Right kidney (tissue), 1 donor: ENCODE measurements around the gene CDPF1.
"Not testable (repeated sequence)": the region's sequence is repeated elsewhere in the genome, so short reads cannot be mapped to it uniquely, and the experiment has no call there.

Source experiments
- DNase-seq: peaks from one replicate; pipeline ENCODE4 v3.0.0-alpha.2; 2016

The CDPF1 gene

DNA sequence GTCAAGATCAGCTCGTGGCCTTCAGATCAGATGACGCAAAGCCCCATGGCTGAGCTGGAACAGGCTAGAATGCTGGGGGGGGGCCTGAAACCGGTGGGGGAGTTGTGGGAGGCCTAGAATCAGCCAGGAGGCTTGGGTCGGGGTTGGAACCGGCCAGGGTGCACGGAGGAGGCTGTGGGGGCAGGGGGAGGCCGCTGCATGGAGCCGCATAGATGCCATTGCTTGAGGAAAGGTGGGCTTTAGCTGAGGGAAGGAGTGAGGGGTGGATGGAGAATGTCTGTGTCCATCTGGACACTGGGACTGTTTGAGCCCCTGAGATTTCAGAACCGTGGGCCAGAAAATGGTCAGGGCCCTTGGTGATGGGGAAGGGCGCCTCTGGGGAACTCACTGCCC lies 25.2 kb downstream of the CDPF1 start:
- no peak for DNase-seq

DNA sequence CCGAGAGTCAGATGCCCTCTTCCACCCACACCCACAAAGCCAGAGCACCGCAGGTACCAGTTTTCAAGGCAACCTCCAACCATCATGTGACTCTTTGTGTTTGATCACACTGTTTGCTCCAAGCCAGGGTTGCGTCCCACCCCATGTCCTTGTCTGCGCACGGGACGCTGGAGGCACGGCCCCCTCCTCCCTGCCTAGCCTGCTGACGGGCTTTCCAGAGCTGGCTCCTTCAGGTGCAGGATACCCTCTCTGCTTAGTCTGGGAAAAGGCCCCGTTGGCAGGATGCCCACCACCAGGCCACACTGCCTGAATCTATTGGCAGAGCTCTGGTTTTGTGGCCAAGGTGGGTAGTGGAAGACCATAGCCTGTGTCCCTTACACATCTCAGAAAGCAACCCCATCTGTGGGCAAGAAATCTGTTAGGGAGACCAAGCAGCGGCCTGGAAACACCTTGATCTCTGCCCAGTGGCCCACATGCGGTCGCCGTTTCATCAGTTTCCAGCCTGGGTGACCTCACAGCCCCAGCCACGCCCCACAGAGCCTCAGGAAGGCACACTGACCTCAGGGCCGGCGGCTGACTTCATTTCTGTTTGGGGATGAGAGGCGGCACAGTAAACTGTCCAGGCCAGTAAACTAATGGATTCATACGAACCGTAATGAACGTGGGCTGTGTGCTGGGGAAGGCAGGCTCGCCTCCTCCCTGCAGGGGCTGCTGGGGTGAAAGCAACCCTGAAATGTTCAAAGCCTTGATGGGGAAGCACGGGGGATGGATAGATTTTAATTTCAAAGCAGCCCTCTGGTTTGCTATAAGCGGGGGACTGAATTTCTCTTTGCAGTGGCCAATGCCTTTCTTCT lies 25.8 kb downstream of the CDPF1 start:
- DNase-seq = no peak

DNA sequence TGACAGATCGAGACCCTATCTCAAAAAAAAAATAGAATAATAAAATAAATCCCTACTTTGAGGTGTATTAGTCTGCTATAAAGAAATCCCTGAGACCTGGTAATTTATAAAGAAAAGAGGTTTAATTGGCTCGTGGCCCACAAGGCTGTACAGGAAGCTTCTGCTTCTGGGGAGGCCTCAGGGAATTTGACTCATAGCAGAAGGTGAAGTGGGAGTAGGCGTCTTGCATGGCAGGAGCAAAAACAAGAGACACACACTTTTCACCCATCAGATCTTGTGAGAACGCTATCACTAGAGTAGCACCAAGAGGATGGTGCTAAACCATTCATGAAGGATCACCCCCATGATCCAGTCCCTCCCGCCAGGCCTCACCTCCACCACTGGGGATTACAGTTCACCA lies 29.2 kb downstream of the CDPF1 start:
- no peak for DNase-seq

DNA sequence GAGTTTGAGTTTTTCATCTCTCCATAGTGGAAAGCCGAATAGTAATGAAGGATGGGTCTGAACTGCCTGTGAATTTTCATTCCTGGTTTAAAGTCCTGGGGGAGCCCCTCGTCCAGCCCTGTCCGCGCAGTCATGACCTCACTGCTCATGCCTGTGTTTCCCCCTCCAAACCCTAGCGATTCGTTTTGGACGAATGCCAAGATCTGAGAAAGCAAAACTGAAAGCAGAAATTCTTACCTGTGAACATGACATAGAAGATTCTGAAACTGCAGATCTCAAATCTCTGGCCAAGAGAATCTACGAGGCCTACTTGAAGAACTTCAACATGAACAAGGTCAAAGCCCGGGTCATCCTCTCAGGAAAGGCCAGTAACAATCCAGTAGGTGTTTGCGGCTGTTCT lies 30.5 kb downstream of the CDPF1 start:
- DNase-seq = no peak

DNA sequence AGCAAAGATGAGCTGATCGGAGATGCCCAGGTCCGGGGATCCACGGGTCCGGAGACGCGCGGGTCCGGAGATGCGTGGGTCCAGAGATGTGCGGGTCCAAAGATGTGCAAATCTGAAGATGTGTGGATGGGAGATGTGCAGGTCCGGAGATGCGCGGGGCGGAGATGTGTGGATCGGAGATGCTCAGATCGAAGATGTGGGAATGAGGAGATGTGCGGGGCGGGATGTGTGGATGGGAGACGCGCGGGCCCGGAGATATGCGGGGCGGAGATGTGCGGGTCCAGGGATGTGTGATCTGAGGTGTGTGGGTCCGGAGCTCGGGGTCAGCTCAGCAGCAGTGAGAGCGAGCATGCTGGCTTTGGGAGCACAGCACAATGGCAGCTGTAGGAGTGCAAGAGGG lies 35.5 kb downstream of the CDPF1 start:
- no peak for DNase-seq

DNA sequence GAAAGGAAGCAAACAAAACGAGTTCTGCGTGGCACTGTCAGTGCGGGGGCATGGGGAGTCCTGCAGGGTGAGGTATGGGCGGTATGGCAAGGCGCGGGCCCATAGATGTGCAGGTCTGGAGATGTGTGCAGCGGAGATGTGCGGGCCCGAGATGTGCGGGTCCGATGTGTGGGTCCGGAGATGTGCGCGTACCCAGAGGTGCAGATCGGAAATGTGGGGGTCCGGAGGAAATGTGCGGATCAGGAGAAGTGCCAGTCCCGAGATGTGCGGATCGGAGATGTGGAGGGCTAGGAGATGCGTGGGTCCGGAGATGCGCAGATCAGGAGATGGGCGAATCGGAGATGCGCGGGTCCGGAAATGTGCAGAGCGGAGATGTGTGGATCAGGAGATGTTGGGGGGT lies 35.9 kb downstream of the CDPF1 start:
- DNase-seq = no peak

DNA sequence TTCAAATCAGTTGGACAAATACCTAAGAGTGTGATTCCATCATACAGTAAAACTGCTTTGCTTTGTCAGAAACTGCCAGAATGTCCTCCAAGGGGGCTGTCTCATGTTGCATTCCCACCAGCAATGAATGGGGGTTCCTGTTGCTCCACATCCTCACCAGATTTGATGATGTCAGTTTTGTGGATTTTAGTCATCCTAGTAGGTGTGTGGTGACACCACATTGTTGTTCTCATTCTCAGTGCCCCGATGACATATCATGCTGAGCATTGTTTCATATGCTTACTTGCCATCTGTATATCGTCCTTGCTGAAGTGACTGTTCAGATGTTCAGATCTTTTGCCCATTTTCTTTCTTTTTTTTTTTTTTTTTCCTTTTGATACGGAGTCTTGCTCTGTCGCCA lies 37.0 kb downstream of the CDPF1 start:
- no peak for DNase-seq

DNA sequence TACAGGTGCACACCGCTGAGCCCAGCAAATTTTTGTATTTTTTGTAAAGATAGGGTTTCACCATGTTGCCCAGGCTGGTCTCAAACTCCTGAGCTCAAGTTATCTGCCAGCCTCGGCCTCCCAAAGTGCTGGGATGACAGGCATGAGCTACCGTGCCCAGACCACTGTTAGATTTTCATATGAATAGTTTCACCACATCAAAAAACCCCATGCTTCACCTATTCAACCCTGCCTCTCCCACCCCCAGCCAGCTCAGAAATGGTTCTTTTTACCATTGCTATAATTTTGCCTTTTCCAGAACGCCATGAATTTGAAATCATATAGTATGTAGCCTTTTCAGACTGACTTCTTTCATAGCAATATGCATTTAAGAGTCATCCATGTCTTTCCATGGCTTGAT lies 37.9 kb downstream of the CDPF1 start:
- no peak for DNase-seq

DNA sequence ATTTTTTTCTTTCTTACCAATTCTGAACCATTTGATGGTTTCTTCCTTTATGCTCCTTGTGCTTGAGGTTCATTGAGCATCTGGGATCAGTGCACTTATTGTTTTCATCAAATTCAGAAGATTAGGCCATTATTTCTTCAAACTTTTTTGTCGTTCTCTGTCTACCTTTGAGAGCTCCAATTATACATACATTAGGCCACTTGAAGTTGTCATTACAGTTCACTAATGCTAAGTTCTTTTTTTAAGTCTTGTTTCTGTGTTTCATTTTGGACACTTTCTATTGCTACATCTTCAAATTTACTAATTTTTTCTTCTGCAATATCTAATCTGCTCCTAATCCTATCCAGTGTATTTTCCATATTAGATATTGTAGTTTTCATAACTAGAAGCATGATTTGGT lies 40.8 kb downstream of the CDPF1 start:
- DNase-seq = no peak

DNA sequence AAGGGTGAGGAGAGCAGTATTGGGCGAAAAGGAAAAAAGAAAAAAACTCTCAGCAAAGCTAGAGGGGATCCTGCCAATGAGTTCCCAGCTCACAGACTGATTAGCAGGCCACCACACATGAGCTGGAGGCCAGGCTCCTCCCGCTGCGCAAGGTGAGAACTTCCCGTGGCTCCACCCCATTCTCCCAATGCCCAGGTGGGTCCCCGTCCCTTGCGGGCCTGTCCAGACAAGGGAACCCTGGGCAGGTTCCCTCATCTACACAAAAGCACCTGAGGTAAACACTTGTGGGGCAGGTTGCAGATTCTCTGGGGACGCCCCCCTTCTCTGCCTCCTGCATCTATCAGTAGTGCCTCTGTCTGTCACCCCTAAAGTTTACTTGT lies 46.5 kb downstream of the CDPF1 start:
- DNase-seq = no peak

DNA sequence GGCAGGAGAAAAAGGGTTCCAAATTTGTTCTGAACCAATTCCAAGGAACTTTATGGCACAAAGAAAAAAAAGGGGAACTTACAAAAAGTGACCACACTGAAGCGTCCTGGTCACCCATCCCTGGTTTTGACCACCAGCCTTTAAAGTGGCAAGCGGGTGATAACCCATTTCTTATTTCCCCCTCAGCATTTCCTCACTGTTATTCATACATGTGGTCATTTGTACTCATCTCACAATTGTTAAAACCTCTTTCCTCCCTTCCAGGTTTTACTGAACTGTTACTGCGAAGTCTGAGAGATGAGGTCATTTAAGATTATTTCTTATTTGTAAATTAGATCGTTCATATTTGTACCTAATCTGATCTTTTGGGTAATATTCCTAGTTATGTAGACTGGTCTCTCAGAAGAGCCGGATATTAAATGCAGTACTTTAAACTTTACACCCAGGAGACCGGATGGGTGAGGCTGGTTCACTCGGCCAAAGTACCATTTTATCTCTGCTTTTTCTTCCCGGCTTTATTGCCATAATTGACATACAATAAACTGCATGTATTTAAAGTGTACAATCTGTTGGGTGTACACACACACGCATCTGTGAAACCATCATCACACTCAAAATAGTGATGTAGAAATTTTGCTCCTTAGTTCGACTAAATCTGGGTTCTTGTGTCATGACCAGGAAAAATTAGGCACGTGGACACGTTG lies 47.0 kb downstream of the CDPF1 start:
- DNase-seq = no peak

DNA sequence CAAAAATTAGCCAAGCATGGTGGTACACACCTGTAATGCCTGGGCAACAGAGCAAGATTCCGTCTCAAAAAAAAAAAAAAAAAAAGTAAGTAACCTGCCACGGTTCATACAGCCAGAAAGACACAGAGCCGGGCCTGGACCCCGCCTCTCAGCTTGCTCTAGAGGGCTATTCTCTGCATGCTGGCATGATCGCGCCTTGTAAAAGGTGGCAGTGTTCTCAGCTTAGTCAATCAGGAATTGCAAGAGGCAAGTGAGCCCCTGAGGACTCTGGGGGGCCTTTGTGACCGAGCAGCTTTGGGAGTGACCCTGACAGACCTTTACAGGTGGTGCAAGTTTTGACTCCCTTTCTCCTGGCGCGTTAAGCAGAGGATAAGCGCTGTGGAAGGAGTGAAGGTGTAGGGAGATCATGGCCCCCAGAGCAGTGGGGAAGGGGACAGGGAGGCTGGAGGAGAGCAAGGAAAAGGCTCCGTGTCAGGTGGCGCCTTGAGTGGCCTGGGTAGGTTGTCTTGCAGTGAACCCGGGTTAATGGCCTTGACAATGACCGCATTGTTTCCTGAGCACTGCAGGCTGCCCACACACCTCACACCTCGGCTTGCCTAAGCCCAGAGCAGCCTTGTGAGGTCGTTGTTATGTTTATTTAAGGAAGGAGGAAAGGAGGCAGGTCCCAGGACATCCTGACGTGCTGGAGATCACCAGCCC lies 48.9 kb downstream of the CDPF1 start:
- DNase-seq = no peak

DNA sequence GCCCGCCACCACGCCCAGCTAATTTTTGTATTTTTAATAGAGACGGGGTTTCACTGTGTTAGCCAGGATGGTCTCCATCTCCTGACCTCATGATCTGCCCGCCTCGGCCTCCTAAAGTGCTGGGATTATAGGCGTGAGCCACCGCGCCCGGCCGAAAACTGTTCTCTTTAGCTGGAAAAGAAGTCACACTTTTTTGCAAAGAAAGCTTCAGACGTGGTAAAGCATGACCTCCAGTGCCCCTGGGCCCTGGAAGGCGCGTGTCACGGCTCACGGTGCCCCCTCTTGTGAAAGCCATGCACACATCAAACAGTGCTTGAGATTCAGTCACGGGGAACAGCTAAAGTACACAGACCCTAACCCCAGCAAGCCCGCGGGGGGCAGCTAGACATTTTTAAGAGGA lies 51.3 kb downstream of the CDPF1 start:
- DNase-seq = not testable (repeated sequence)

DNA sequence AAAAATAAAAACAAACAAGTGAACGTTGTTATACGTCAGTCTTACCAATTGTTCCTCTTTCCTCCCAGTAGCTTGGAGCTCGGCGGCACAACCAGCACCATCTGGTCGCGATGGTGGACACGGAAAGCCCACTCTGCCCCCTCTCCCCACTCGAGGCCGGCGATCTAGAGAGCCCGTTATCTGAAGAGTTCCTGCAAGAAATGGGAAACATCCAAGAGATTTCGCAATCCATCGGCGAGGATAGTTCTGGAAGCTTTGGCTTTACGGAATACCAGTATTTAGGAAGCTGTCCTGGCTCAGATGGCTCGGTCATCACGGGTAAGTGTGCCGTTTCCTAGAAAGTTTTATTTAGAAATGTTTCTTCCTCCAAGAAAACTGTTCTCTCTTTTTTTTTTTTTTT lies 51.8 kb downstream of the CDPF1 start:
- DNase-seq = no peak

DNA sequence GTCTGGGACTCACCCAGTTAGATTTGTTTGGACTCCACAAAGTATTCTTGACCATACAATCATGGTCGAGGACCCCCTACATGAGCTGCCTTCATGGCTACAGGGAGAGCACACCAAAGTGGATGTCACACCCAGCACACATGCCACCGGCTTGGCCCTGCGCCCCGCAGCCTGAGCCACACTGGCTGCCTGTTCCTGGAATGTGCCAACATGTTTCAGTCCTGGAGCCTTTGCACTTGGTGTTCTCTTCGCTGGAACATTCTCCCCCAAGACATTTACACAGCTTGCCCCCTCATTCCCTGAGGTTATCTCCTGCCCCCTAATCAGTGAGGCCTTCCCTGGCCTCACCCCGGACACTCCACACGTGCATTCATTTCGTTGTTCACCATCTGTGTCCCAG lies 53.8 kb downstream of the CDPF1 start:
- no peak for DNase-seq

DNA sequence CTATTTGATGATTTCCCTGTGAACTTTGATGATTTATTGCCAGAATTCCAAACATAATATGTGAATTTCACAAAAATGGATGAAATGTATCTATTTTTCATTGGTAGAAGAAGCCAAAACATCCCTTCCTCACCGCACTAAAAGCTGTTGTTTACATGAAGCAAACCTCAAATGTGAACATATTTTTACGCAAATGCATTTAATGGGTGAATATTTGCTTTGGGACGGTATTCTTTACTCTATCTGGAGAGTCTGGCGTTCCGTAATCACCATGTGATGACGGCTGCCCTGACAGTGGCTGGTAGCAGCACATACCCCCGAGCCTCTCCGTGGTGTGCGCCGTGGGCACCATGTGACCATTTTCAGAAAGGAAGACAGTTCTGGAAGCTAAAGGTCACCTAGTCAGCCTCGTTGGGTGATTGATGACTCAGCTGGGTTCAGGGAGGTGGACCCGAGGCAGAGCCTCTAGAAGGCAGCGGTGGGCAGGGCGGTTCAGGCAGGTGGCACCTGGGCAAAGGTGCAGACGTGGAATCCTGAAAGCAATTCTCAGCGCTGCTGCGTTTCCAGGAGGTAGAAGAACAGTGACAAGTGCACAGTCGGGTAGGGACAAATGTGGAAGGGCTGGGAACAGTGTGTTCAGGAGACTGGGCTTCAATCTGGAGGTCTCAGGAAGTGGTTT lies 54.5 kb downstream of the CDPF1 start:
- no peak for DNase-seq
